ENCODE measurements around the gene YBX2.
"Not testable (repeated sequence)": the region's sequence is repeated elsewhere in the genome, so short reads cannot be mapped to it uniquely, and the experiment has no call there.

- not testable (repeated sequence) for TF ChIP-seq CTCF, EP300 (IDR thresholded peaks at IDR 0.05)
Observed at GRCh38 chr17:7243838-7244237, 50.6 kb downstream of the YBX2 start.
